C4-2B (cell line): ENCODE results near the gene GPER1.

Experiments
- ZFX ChIP-seq: fragments of 450-650 bp; IDR thresholded peaks from 2 replicates; pipeline ENCODE4 v1.6.1; 2017
- TF ChIP-seq, protein P1 (sequence below): fragments of 450-650 bp; conservative IDR thresholded peaks from 2 replicates; pipeline ENCODE4 v1.5.1; 2017; ENCODE audit warnings: mild to moderate bottlenecking

DNA sequence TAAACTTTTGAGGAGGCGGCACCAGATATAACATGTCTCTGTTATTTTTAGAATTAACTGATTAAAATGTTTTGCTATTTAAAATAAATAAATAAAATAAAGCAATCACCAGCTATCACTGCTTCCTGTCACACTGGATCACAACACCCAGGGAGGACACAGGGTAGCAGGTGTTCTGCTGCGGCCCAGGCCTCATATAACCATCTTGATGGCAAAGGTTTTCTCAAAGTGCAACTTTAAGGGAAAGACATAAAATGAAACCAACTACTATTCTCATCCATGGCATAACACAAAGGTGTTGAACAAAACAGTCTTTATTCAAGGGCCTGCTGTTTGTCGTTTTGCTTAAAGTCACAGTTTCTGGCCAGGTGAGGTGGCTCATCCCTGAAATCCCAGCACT is 23.2 kb downstream of the GPER1 start:
- TF ChIP-seq, protein P1, sequence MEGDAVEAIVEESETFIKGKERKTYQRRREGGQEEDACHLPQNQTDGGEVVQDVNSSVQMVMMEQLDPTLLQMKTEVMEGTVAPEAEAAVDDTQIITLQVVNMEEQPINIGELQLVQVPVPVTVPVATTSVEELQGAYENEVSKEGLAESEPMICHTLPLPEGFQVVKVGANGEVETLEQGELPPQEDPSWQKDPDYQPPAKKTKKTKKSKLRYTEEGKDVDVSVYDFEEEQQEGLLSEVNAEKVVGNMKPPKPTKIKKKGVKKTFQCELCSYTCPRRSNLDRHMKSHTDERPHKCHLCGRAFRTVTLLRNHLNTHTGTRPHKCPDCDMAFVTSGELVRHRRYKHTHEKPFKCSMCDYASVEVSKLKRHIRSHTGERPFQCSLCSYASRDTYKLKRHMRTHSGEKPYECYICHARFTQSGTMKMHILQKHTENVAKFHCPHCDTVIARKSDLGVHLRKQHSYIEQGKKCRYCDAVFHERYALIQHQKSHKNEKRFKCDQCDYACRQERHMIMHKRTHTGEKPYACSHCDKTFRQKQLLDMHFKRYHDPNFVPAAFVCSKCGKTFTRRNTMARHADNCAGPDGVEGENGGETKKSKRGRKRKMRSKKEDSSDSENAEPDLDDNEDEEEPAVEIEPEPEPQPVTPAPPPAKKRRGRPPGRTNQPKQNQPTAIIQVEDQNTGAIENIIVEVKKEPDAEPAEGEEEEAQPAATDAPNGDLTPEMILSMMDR = no peak
- no peak for TF ChIP-seq ZFX
